DOHH2 (cell line): ENCODE results near the gene CCDC149.

ENCODE experiments used
- H3F3A ChIP-seq: fragments of 200-600 bp; sonication (generic), shearing (Covaris generic); 2 replicates; pipeline ENCODE4 v1.6.0; 2016; ENCODE audit warnings: antibody characterized with exemption, mild to moderate bottlenecking; ENCODE audit not compliant: control insufficient read depth, insufficient read depth
- H3K27ac ChIP-seq: fragments of 200-600 bp; sonication (generic); 2 replicates; pipeline ENCODE4 v1.5.1; 2014; ENCODE audit warnings: low read depth, mild to moderate bottlenecking, low read length, moderate library complexity
- H3K27me3 ChIP-seq: fragments of 200-600 bp; sonication (generic); 2 replicates; pipeline ENCODE4 v1.6.1; 2014; ENCODE audit warnings: mild to moderate bottlenecking, low read length, mixed read lengths; ENCODE audit not compliant: control insufficient read depth
- H3K36me3 ChIP-seq: fragments of 200-600 bp; sonication (generic); 2 replicates; pipeline ENCODE4 v1.6.1; 2014; ENCODE audit warnings: mild to moderate bottlenecking, low read length, moderate library complexity, mixed read lengths; ENCODE audit not compliant: control insufficient read depth
- H3K4me1 ChIP-seq: fragments of 200-600 bp; sonication (generic); 2 replicates; pipeline ENCODE4 v1.6.1; 2014; ENCODE audit warnings: mild to moderate bottlenecking, low read length, mixed read lengths; ENCODE audit not compliant: control insufficient read depth
- H3K4me2 ChIP-seq: fragments of 200-600 bp; sonication (generic); 2 replicates; pipeline ENCODE4 v1.6.0; 2014; ENCODE audit warnings: mild to moderate bottlenecking, low read length, moderate library complexity
- H3K4me3 ChIP-seq: fragments of 200-600 bp; sonication (generic); 2 replicates; pipeline ENCODE4 v1.5.1; 2014; ENCODE audit warnings: mild to moderate bottlenecking, low read length, mixed read lengths
- H3K79me2 ChIP-seq: fragments of 200-600 bp; sonication (generic); 2 replicates; pipeline ENCODE4 v1.6.1; 2014; ENCODE audit warnings: mild to moderate bottlenecking, low read length, mixed read lengths; ENCODE audit not compliant: control insufficient read depth
- H3K9me2 ChIP-seq: fragments of 200-600 bp; sonication (generic); replicated peaks from 2 replicates; pipeline ENCODE4 v1.6.1; 2014; ENCODE audit warnings: mild to moderate bottlenecking, low read length, mixed read lengths; ENCODE audit not compliant: control insufficient read depth
- H3K9me3 ChIP-seq: fragments of 200-600 bp; sonication (generic); 2 replicates; pipeline ENCODE4 v1.6.1; 2014; ENCODE audit warnings: antibody characterized with exemption, low read length, mixed read lengths; ENCODE audit not compliant: control insufficient read depth, insufficient read depth
- H4K20me1 ChIP-seq: fragments of 200-600 bp; sonication (generic); 2 replicates; pipeline ENCODE4 v1.6.0; 2014; ENCODE audit warnings: low read depth, mild to moderate bottlenecking, antibody characterized with exemption, low read length, moderate library complexity; ENCODE audit not compliant: control insufficient read depth, insufficient read depth
- CTCF ChIP-seq: fragments of 200-600 bp; sonication (generic); IDR thresholded peaks from one replicate; pipeline ENCODE4 v1.5.1; 2014; ENCODE audit warnings: antibody characterized with exemption, mild to moderate bottlenecking, low read depth, low read length; ENCODE audit not compliant: poor library complexity, severe bottlenecking
- EZH2phosphoT487 ChIP-seq: fragments of 200-600 bp; sonication (generic); IDR thresholded peaks from 2 replicates; pipeline ENCODE4 v1.6.1; 2017; ENCODE audit warnings: borderline replicate concordance, mild to moderate bottlenecking, antibody characterized with exemption, low read length, moderate library complexity, mixed read lengths

CCDC149 gene

GRCh38 chr4:24805566-24805965 lies 107.3 kb downstream of the CCDC149 start:
- no peaks in the 10 kb centered on the region for H3K9me3 ChIP-seq
- H3K9me2 ChIP-seq: no peaks in the 10 kb centered on the region
- H3K4me2 ChIP-seq: no peak overlapping the region
- no peaks in the 10 kb centered on the region for H3F3A ChIP-seq
- no peaks in the 10 kb centered on the region for H3K79me2 ChIP-seq
- no peak overlapping the region for H3K27ac ChIP-seq
- H3K36me3 ChIP-seq: no peaks in the 10 kb centered on the region
- no peaks in the 10 kb centered on the region for H3K27me3 ChIP-seq
- H3K4me3 ChIP-seq: no peak overlapping the region
- no peaks in the 10 kb centered on the region for H3K4me1 ChIP-seq
- TF ChIP-seq EZH2phosphoT487 (no peak), CTCF (no peak)
- no peaks in the 10 kb centered on the region for H4K20me1 ChIP-seq

GRCh38 chr4:24805067-24805466 lies 107.8 kb downstream of the CCDC149 start:
- TF ChIP-seq CTCF (no peak), EZH2phosphoT487 (no peak)
- no peak overlapping the region for H3K4me2 ChIP-seq

GRCh38 chr4:24802648-24803047 lies 110.2 kb downstream of the CCDC149 start:
- H3K79me2 ChIP-seq: no peaks in the 10 kb centered on the region
- no peaks in the 10 kb centered on the region for H3K36me3 ChIP-seq
- no peaks in the 10 kb centered on the region for H3K9me3 ChIP-seq
- H3K4me1 ChIP-seq: no peaks in the 10 kb centered on the region
- no peak overlapping the region for H3K27ac ChIP-seq
- TF ChIP-seq CTCF: no peak
- TF ChIP-seq EZH2phosphoT487: no peak
- no peak overlapping the region for H3K4me3 ChIP-seq
- no peaks in the 10 kb centered on the region for H3K27me3 ChIP-seq
- no peaks in the 10 kb centered on the region for H3K9me2 ChIP-seq
- no peak overlapping the region for H3K4me2 ChIP-seq
- H4K20me1 ChIP-seq: no peaks in the 10 kb centered on the region
- no peaks in the 10 kb centered on the region for H3F3A ChIP-seq

More at GRCh38 chr4:24805067-24805466, 107.8 kb downstream of the CCDC149 start:
- Histone ChIP-seq H3K4me3 (no peak overlapping the region), H4K20me1 (no peaks in the 10 kb centered on the region), H3K4me1 (no peaks in the 10 kb centered on the region), H3K9me2 (no peaks in the 10 kb centered on the region), H3F3A (no peaks in the 10 kb centered on the region), H3K9me3 (no peaks in the 10 kb centered on the region), H3K27ac (no peak overlapping the region), H3K79me2 (no peaks in the 10 kb centered on the region), H3K36me3 (no peaks in the 10 kb centered on the region), H3K27me3 (no peaks in the 10 kb centered on the region)
